Muscle of arm (tissue), 12 donors: ENCODE data around the gene ZRANB1. TPM values are rescaled to one million over a fixed set of nuclear protein-coding genes. Genes with fewer than 3 reads are reported as not detected.
A peak's percentile ranks its signal among the peaks of the same experiment; 100 is the strongest.

ENCODE experiments used
- DNase-seq: peaks from one replicate; pipeline ENCODE4 v3.0.0-alpha.2; 2013
- polyA plus RNA-seq, 12 donors: library from polyadenylated mRNA; unstranded; fragments of 120-200 nt; gene quantifications; one replicate each; pipeline ENCODE4 v1.2.1, GENCODE V29; 2013; ENCODE audit not compliant: insufficient read length in 12 of 12

The ZRANB1 gene
- polyA plus RNA-seq, 12 donors, result 13.2 to 25.9 (median 20.5) TPM; not detected in 1

DNA sequence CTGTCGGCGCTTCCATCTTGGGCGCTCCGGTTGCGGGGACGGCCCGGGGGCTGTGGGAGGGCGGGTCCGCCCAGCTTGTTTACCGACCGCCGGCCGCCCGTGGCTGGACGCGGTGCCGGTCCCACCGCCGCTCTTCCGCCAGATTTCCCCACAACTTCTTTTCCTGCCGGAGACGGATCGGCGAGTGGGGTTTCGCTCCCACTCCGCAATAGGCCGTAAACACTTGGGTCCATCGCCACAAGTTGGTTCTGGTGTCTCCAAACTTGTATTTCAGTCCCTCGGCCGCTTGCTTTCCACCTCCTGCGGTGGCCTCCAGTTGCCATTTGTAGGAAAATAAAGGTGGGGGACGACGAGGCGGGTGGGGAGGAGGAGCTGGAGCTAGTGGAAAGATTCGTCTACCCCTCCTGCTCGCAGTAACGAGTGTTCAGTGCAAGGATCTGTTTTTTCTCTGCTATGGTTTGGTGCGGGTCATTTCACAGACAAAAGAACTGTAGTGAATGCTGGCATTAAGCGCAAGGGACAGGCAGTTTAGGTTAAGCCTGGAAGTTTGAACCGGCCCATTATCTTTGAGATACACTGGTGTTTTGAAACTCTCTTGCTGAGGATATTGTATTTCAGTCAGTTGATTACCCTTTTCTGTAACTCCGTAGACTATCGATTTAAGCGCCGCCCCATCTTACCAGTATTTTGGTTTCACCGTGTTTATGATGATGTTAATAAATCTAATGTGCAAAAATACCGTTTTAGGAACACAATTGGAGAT lies 24.3 kb upstream of the ZRANB1 start:
- peak; percentile 77 for DNase-seq

DNA sequence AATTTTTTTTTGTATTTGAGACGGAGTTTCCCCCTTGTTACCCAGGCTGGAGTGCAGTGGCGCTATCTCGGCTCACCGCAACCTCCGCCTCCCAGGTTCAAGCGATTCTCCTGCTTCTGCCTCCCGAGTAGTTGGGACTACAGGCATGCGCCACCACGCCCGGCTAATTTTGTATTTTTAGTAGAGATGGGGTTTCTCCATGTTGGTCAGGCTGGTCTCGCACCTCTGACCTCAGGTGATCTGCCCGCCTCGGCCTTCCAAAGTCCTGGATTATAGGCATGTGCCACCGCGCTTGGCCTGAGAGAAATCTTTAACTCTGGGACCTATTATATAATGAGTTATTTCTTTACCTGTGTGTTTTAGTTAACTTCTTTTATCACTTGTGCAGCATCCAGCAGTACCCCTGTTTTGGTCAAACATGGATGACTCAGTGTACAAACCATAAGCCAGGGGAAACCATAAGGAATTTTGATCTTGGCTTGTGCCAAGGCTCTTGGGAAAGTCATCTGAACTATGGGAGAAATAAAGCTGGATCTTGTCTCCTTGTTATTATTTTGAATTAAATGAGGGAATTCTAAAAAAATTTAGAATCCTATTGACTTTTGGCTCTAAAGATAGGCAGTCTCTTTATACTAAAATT lies 23.6 kb upstream of the ZRANB1 start:
- no peak for DNase-seq

GRCh38 chr10:124918906-124919305 lies 23.0 kb upstream of the ZRANB1 start:
- no peak for DNase-seq

DNA sequence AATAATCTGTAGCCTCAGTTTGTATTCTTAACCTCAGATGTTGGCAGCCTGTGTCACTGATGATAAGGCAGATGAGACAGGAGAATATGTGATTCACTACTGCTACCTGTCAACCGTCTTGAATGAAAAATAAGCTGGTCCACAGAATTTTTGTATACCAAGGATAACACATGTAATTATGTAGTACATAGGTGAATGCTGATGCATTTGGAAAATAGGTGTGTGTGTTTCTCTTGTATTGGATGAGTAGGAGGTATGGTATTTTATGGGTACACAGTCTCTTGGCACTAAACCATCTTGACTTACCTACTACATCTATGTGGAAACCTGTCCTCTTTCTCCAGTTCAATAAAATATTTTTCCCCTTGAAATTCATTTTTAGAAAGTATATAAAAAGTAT lies 20.7 kb upstream of the ZRANB1 start:
- no peak for DNase-seq

- no peak for DNase-seq
These were observed 18.2 kb upstream of the ZRANB1 start for GRCh38 chr10:124923684-124924083.

GRCh38 chr10:124926548-124926947 lies 15.4 kb upstream of the ZRANB1 start:
- no peak for DNase-seq

GRCh38 chr10:124928087-124928486 lies 13.8 kb upstream of the ZRANB1 start:
- DNase-seq, result no peak

GRCh38 chr10:124928545-124928944 lies 13.4 kb upstream of the ZRANB1 start:
- DNase-seq, result no peak

DNA sequence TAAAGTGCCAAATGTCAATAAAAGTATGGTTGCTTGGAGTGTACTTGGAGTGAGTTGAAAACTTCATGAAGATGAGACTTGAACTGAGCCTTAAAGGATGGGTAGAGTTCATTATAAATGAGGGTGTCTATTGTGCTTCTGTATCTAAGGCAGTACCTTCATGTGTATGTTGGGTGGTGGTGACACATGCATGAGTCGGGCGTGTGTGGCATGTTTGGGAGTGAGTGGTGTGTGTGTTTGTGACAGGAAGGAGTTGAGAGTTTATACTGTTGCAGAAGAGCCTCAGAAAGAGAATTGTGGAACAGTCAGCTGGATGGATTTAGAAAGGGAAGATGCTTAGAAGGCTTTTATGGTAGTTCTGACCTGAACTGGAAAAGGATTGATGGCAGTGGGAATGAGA lies 6.0 kb upstream of the ZRANB1 start:
- no peak for DNase-seq

DNA sequence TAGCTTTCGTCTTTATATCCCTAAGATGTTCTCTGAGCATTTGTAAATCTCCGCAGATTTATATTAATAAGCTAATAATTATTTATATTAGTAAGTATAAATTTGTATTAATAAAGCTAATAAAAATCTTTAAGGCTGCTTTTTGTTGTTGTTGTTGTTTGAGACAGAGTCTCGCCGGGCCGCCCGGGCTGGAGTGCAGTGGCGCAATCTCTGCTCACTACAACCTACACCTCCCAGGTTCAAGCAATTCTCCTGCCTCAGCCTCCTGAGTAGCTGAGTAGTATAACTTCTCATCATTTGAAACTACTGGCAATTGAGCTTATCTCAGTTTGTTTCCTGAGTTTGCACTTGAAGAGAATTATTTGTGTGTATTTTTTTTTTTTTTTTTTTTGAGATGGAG lies 5.1 kb upstream of the ZRANB1 start:
- no peak for DNase-seq

DNA sequence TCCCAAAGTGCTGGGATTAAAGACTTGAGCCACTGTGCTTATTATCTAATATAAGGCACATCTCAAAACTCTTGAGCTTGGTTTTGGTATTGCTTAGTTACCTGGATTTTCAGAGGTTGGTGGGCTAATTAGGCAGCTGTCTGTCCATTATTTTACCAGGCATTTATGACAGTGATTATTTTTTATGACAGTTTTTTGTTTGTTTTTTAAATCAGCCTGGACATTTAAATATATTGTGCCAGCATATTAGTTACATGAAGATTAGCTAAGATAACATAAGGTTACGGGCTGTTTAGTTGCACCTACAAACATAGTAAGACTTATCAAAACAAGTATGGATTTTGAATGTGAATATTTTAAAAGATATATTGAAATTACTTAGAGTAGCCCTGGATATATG lies 2.6 kb upstream of the ZRANB1 start:
- DNase-seq, result no peak

GRCh38 chr10:124942317-124943169 lies 620 bp downstream of the ZRANB1 start:
- no peak for DNase-seq

DNA sequence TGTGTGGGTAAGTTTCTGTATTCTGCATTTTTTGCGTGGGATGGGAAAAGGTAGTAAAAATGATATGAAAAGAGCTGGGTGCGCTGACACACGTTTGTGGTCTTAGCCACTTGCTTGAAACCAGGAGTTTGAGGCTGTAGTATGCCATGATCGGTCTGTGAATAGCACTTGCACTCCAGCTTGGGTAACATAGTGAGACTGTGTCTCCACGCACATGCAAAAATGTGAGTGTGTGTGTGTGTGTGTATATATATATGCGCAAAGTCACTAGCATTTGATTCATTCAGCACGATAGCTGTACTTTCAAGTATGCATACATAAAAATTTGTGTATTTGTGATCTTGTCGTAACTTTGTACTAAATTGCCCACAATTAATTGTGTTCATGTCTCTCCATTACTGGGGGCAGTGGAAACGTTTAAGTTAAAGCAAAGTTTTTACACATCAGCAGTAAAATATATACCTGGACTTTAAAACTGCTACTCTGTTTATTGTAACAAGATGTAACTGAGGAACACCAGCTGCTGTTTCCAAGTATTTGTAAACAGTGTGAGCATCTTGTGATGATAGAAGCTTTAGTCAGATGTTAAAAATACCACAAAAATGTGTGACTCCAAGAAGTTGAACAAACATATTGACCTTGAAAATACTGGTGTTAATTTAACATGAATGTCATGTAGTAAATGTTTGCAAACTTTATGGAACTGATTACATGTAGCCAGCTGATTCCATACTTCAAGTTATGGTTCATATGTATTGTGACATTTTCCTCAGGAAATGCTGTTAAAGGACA lies 1.6 kb downstream of the ZRANB1 start:
- no peak for DNase-seq

DNA sequence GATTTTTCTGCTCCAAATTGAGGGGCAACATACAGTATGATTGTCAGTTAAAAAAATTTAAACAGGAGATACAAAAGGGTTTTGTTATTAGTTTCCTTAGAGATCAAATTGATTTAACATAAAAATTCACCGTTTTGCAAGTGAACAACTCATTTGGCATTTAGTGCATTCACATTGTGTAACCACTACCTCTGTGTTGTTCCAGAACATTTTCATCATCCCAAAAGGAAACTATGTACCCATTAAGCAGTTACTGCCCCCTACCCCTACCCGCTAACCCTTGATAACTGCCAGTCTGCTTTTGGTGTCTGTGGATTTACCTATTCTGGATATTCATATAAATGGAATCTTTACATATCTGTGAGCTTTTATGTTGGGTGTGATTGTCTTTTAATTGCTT lies 3.1 kb downstream of the ZRANB1 start:
- DNase-seq, result no peak

DNA sequence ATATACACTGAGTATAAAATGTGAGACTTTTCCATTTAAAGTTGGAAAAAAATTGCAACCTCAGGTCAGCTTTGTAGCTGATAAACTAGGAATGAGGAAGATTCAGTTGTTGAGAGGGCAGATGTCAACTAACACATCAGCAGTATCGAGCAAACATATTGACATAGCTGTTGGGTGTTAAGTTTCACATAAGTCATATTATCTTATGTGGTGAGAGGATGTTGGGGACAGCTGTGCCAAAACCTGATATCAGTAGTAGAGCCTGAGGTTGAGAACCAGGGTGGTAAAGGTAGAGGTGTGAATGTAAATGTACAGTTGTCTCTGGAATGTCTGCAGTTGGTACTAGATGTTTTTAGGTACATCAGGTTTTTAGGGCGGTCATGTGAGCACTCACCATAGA lies 5.0 kb downstream of the ZRANB1 start:
- no peak for DNase-seq

GRCh38 chr10:124949543-124949942 lies 7.6 kb downstream of the ZRANB1 start:
- no peak for DNase-seq

DNA sequence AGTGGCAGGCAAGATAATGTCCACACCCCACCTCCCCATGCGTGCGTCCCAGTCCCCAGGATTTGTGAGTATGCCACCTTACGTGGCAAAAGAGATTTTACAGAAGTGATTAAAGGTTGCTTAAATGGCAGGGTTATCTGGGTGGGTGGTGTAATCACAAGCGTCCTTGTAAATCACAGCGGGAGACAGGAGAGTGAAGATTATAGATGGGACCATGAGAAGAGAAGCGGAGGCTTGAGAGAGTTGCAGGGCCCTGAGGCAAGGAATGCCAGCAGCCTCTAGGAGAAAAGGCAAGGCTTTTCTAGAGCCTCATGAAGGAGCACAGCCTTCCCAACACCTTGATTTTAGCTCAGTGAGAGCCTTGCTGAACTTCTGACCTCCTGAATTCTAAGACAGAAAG lies 10.2 kb downstream of the ZRANB1 start:
- no peak for DNase-seq

DNA sequence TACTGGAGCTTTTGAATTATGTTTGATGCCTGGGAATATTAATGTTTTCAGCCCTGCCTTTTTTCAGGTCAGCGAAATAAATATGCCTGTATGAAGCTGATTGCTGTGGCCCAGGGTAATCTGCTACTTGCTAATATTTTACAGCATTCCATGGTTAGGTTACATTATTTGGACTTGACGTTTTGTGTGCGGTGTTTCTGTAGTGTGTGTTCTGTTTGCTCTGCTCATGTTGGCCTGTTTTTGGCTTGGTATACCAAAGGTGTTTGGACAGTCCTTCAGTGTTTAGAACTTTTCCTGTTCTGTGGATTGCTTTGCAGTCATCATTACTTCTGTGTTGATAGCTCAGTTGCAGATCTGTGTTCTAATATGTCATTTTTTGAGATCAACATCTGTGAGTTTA lies 11.5 kb downstream of the ZRANB1 start:
- no peak for DNase-seq

DNA sequence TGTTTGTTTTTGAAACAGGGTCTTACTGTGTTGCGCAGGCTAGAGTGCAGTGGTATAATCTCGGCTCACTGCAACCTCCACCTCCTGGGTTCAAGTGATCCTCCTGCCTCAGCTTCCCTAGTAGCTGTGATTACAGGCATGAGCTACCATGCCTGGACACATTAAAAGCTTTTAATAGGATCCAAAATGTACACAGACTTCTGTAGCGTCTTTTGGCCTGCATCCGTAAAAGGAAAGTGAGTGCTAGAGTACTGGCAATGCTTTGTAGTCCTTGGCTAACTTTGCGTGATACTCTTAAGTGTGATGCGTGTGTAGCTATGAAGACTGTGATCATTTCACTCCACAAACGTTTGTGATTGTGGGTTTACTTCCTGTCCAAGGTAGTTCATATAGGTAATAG lies 13.3 kb downstream of the ZRANB1 start:
- DNase-seq, result peak; percentile 21

DNA sequence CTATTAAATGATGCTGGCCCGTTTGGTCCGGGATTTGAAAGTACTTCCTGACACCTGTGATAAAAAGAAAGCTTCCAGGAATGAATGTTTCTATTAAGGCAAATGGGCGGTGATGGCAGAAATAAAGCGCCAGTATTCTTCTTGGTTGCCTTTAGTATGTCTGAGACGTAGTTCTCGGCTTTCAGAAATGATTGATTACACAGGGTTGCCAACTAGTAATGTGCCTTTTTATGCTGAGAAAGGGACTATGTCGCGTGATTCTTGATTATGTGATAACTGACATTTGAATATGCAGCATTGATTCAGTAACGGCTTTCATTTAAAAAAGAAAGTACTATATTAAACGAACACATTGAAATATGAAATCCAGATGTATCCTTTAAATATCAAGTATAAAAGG lies 13.9 kb downstream of the ZRANB1 start:
- DNase-seq, result no peak

DNA sequence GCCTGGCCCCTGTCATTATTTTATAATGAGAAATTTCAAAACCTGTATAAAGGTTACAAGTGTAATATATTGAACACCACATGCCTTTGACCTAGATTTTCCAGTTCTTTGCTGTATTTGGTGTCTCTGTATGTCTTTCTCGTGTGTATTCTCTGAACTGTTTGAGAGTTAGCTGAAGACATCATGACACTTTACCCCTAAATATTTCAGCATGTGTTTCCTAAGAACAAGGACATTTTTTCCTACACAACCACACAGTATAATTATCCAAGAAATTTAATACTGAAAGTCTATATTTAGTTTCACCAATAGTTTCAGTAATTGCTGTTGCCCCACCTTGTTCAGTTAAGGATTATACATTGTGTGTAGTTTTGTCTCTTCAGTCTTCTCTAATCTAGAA lies 14.8 kb downstream of the ZRANB1 start:
- no peak for DNase-seq

DNA sequence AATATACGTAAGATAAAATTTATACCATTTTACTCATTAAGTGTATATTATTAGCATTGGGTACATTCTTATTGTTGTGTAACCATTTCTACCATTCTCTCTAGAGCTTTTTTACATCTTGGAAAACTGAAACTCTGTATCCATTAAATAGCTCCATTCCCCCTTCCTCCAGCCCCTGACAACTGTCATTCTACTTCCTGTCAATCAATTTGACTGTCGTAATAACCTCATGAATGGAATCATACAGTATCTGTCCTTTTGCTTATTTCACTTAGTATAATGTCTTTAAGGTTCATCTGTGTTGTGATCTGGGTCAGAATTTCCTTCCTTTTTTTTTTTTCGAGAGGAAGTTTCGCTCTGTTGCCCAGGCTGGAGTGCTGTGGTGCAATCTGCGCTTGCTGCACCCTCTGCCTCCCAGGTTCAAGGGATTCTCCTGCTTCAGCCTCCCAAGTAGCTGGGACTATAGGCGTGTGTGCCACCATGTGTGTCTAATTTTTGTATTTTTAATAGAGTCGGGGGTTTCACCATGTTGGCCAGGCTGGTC lies 15.6 kb downstream of the ZRANB1 start:
- no peak for DNase-seq
